Hepatocyte (in vitro differentiated cells): ENCODE results near the gene GPR156. TPM values are rescaled to one million over a fixed set of nuclear protein-coding genes. Genes with fewer than 3 reads are reported as not detected.

ENCODE experiments used
- DNase-seq: peaks from one replicate; pipeline ENCODE4 v3.0.0-alpha.2; 2016; ENCODE audit warnings: low spot score
- H2AFZ ChIP-seq: fragments of 200-600 bp; sonication (generic); 2 replicates; pipeline ENCODE4 v1.6.0; 2016; ENCODE audit warnings: antibody characterized with exemption, mild to moderate bottlenecking
- H3K27ac ChIP-seq: fragments of 200-600 bp; sonication (generic); 2 replicates; pipeline ENCODE4 v1.5.1; 2016; ENCODE audit warnings: mild to moderate bottlenecking
- H3K27me3 ChIP-seq: fragments of 200-600 bp; sonication (generic); 2 replicates; pipeline ENCODE4 v1.6.1; 2016
- H3K36me3 ChIP-seq: fragments of 200-600 bp; sonication (generic); replicated peaks from 2 replicates; pipeline ENCODE4 v1.5.1; 2016; ENCODE audit warnings: low read depth; ENCODE audit not compliant: insufficient read depth
- H3K4me1 ChIP-seq: fragments of 200-600 bp; sonication (generic); 2 replicates; pipeline ENCODE4 v1.5.1; 2016; ENCODE audit warnings: mild to moderate bottlenecking, moderate library complexity; ENCODE audit not compliant: insufficient read depth
- H3K4me2 ChIP-seq: fragments of 200-600 bp; sonication (generic); 2 replicates; pipeline ENCODE4 v1.6.0; 2016
- H3K4me3 ChIP-seq: fragments of 200-600 bp; sonication (generic); 2 replicates; pipeline ENCODE4 v1.5.1; 2016; ENCODE audit warnings: mild to moderate bottlenecking
- H3K79me2 ChIP-seq: fragments of 200-600 bp; sonication (generic); 2 replicates; pipeline ENCODE4 v1.6.0; 2017; ENCODE audit warnings: mild to moderate bottlenecking
- H3K9me2 ChIP-seq: fragments of 200-600 bp; sonication (generic); replicated peaks from 2 replicates; pipeline ENCODE4 v1.6.0; 2017; ENCODE audit warnings: mild to moderate bottlenecking; ENCODE audit not compliant: insufficient read depth
- H3K9me3 ChIP-seq: fragments of 200-600 bp; sonication (generic); 2 replicates; pipeline ENCODE4 v1.5.1; 2016; ENCODE audit warnings: low read depth, mild to moderate bottlenecking
- H4K20me1 ChIP-seq: fragments of 200-600 bp; sonication (generic); 2 replicates; pipeline ENCODE4 v1.6.0; 2016; ENCODE audit warnings: mild to moderate bottlenecking; ENCODE audit not compliant: insufficient read depth, poor library complexity, severe bottlenecking
- EZH2 ChIP-seq: fragments of 200-600 bp; sonication (generic); IDR thresholded peaks from 2 replicates; pipeline ENCODE4 v1.6.1; 2016; ENCODE audit warnings: antibody characterized with exemption, mild to moderate bottlenecking, borderline replicate concordance
- EZH2phosphoT487 ChIP-seq: fragments of 200-600 bp; sonication (generic); IDR thresholded peaks from one replicate; pipeline ENCODE4 v1.6.1; 2018; ENCODE audit warnings: antibody characterized with exemption, mild to moderate bottlenecking, low read depth, moderate library complexity; ENCODE audit not compliant: unreplicated experiment, severe bottlenecking
- WGBS: methylation state at CpG from one replicate; pipeline ENCODE4 v1.1.6; 2016; ENCODE audit warnings: low lambda C conversion rate; ENCODE audit errors: missing lambda C conversion rate; 5-methylcytosine and 5-hydroxymethylcytosine counted together
- polyA plus RNA-seq: library from polyadenylated mRNA; unstranded; fragments of >200 nt; fragmentation: Nextera tagmentation; extraction: Ambion mirVana; gene quantifications from 2 replicates; pipeline ENCODE4 v1.2.1, GENCODE V29; 2016
- total RNA-seq: library from RNA; depleted of rRNA; stranded (reverse); fragments of >200 nt; gene quantifications from 2 replicates; pipeline ENCODE4 v1.2.3, GENCODE V29; 2014
- TF ChIP-seq, protein P1 (sequence below): fragments of 200-600 bp; sonication (generic); IDR thresholded peaks from 2 replicates; pipeline ENCODE4 v1.5.1; 2016; ENCODE audit warnings: antibody characterized with exemption, mild to moderate bottlenecking; ENCODE audit not compliant: poor library complexity

Gene GPR156
- total and polyA plus RNA-seq, 2 experiments from 2014 or later: 0.27 to 0.80 TPM

DNA sequence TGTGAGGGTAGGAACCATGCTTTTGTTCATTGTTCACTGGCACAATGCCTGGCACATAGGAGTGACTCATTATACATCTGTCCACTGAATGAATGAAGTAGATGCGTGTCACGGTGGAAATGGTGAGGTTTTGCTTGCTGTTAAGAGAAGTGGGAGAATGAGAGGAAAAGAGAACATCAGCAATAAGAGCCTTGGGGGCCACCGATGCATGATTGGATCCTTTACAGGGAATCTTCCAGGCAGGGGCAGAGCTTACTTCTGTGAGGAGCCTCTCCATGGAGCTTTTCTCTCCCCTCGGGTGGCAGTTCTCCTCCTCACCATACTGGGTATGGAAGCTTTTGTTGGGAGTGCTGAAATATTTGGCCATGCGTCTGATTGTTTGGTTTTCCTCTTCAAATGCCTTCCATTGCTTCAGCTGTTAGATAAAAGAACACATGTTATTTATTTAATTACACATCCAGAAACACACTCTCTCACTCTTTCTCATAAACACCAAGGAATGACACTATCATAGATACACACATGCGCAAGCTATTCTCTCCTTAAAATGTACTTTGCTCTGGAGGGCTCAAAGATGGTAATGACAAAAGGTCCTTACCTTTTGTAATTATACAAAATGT, 111.9 kb downstream of the GPR156 start:
- TF ChIP-seq, protein P1, sequence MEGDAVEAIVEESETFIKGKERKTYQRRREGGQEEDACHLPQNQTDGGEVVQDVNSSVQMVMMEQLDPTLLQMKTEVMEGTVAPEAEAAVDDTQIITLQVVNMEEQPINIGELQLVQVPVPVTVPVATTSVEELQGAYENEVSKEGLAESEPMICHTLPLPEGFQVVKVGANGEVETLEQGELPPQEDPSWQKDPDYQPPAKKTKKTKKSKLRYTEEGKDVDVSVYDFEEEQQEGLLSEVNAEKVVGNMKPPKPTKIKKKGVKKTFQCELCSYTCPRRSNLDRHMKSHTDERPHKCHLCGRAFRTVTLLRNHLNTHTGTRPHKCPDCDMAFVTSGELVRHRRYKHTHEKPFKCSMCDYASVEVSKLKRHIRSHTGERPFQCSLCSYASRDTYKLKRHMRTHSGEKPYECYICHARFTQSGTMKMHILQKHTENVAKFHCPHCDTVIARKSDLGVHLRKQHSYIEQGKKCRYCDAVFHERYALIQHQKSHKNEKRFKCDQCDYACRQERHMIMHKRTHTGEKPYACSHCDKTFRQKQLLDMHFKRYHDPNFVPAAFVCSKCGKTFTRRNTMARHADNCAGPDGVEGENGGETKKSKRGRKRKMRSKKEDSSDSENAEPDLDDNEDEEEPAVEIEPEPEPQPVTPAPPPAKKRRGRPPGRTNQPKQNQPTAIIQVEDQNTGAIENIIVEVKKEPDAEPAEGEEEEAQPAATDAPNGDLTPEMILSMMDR: no peak
- TF ChIP-seq EZH2 (no peak), EZH2phosphoT487 (no peak)
- Histone ChIP-seq H3K4me2 (no peak overlapping the region), H3K4me1 (peaks cover 12% of the 10 kb centered on the region), H3K4me3 (no peak overlapping the region), H3K79me2 (no peaks in the 10 kb centered on the region), H3K9me3 (no peaks in the 10 kb centered on the region), H3K27ac (no peak overlapping the region), H3K27me3 (no peaks in the 10 kb centered on the region), H3K9me2 (no peaks in the 10 kb centered on the region), H4K20me1 (no peaks in the 10 kb centered on the region), H2AFZ (no peak overlapping the region), H3K36me3 (no peaks in the 10 kb centered on the region)
- no peak for DNase-seq
- WGBS: 88% methylated on average over 6 of the region's 6 CpGs

DNA sequence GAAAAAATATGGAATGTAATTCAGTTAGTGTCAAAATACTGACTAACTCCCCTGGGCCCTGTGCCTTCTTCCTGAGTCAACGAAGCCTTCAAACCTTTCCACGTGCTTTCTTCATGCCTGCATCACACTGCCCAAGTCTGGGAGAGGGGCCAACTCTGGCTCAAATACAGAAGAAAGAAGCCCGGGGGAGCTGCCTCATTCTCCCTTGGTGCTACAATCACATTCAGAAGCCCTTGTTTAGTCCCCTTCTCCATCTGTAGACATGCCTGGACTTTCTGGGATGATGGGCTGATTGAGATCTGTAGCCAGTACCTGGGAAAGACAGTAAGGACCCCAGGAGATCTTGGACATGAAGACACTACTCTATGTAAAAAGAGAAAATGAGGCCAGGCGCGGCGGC, 113.0 kb downstream of the GPR156 start:
- H3K79me2 ChIP-seq: no peaks in the 10 kb centered on the region
- no peak for DNase-seq
- H3K36me3 ChIP-seq: no peaks in the 10 kb centered on the region
- no peak overlapping the region for H3K27ac ChIP-seq
- H4K20me1 ChIP-seq: no peaks in the 10 kb centered on the region
- H3K4me3 ChIP-seq: no peak overlapping the region
- 80% methylated on average over 6 of the region's 6 CpGs for WGBS
- H3K4me2 ChIP-seq: no peak overlapping the region
- H3K9me2 ChIP-seq: no peaks in the 10 kb centered on the region
- TF ChIP-seq EZH2phosphoT487 (no peak), EZH2 (no peak)
- TF ChIP-seq, protein P1: no peak
- H3K4me1 ChIP-seq: peaks cover 1% of the 10 kb centered on the region
- H3K9me3 ChIP-seq: no peaks in the 10 kb centered on the region
- H2AFZ ChIP-seq: no peak overlapping the region
- H3K27me3 ChIP-seq: no peaks in the 10 kb centered on the region

DNA sequence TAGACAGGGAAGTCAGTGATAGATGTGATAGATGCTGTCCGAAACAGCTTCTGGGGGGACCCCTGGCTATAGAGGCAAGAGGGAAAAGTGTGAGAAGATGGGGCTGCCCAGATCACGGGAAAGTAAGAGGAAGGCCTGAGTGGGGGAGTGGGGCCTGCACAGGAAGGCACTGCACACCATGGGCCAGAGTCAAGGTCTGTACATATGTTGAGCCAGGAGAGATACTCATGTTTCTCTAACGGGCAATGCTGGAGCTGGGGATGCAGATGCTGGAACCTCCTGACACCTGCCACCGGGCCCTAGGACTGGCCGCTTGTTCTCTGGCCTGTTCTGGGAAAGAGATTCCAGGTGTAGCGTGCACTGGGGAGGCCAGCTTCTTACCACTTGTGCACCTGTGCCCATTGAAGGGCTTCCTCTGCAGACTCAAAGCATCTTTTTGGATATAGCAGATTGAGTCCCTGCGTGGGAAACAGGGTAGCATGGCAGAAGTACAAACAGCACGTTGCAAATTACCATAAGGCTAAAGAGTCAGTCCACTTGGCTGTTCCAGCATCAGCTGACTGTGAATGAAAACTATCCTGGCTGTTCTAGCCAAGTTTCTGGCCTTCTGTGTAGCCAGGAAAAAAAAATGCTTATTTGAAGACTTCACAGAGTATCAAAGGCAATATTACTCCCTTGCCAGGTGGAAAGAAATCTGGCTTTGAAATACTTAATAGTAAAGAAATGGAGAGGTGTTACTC, 113.7 kb downstream of the GPR156 start:
- no peak overlapping the region for H3K4me2 ChIP-seq
- TF ChIP-seq EZH2phosphoT487 (no peak), EZH2 (no peak)
- TF ChIP-seq, protein P1: no peak
- H4K20me1 ChIP-seq: no peaks in the 10 kb centered on the region
- no peak overlapping the region for H3K4me3 ChIP-seq
- no peaks in the 10 kb centered on the region for H3K9me3 ChIP-seq
- H3K79me2 ChIP-seq: no peaks in the 10 kb centered on the region
- H3K27ac ChIP-seq: no peak overlapping the region
- H2AFZ ChIP-seq: no peak overlapping the region
- H3K4me1 ChIP-seq: no peaks in the 10 kb centered on the region
- no peak for DNase-seq
- H3K9me2 ChIP-seq: no peaks in the 10 kb centered on the region
- 96% methylated on average over 8 of the region's 8 CpGs for WGBS
- H3K36me3 ChIP-seq: no peaks in the 10 kb centered on the region
- H3K27me3 ChIP-seq: no peaks in the 10 kb centered on the region
